NK-92 treated with Interleukin-12 subunit alpha and Interleukin-12 subunit beta, amount 100 ng/mL, for 24 hours (cell line): Measurements from ENCODE around the gene PCIF1.
A peak's percentile ranks its signal among the peaks of the same experiment; 100 is the strongest.
"Not testable (repeated sequence)": the region's sequence is repeated elsewhere in the genome, so short reads cannot be mapped to it uniquely, and the experiment has no call there.

Experiments
- DNase-seq: peaks from one replicate; lab custom pipeline; 2025; lab: John Stamatoyannopoulos, UW

Gene PCIF1

DNA sequence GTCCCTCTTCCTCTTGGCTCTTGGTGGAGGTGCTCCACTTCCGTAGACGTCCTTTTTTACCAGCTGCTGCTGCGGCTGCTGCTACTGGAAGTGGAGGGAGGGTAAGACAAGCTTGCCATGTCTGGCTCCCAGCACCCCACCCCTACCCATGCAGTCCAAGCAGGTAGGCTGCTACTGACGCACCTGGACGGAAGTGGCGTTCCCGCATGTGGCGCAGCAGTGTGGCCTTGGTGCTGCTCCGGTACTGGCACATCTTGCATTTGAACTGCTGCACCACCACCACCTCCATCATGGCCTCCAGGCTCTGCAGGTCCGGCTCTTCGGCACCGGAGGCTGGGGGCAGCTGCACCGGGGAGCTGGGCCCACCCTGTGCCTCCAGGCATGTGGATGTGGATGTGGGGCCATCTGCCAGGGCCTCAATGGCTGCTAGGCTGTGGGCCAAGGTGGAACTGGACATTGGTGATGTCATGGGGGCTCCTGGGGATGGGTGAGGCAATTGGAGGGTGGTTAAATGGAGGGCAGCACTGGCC lies 33.1 kb downstream of the PCIF1 start:
- DNase-seq, result no peak

GRCh38 chr20:45968081-45968671 lies 33.7 kb downstream of the PCIF1 start:
- peak; percentile 58 for DNase-seq

DNA sequence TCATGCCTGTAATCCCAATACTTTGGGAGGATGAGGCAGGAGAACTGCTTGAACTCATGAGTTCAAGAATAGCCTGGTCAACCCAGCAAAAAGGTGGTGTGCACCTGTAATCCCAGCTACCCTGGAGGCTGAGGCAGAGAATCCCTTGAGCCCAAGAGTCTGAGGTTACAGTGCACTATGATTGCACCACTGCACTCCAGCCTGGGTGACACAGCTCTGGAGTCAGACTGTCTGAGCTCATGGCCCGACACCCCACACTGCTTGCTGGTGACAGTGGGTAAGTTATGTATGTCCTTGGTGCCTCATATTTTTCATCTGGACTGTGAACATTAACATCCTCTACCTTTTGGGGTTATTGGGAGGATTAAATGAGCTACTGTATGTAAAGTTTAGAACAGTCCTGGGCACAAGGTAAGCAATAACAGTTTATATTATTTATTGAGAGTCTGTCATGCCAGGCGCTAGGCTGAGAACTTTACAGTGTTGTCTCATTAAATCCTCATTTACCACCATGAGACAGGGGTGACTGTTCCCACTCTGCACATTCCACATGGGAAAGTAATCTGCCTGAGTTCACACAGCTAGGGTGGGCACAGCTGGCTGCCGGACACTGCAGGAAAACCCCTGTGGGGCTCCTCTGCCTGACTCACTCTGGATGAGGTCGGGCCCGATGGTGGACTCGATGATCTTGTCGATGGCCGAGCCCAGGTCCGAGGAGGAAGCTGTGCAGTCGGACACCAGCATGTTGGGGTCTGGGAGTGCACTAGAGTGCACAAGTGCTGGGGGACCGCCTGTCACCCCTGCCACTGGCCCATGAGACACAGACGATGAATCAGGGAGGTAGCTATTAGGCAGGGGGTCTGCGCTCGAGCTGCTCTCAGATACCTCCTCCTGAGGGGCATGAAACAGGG lies 34.6 kb downstream of the PCIF1 start:
- DNase-seq, result no peak

DNA sequence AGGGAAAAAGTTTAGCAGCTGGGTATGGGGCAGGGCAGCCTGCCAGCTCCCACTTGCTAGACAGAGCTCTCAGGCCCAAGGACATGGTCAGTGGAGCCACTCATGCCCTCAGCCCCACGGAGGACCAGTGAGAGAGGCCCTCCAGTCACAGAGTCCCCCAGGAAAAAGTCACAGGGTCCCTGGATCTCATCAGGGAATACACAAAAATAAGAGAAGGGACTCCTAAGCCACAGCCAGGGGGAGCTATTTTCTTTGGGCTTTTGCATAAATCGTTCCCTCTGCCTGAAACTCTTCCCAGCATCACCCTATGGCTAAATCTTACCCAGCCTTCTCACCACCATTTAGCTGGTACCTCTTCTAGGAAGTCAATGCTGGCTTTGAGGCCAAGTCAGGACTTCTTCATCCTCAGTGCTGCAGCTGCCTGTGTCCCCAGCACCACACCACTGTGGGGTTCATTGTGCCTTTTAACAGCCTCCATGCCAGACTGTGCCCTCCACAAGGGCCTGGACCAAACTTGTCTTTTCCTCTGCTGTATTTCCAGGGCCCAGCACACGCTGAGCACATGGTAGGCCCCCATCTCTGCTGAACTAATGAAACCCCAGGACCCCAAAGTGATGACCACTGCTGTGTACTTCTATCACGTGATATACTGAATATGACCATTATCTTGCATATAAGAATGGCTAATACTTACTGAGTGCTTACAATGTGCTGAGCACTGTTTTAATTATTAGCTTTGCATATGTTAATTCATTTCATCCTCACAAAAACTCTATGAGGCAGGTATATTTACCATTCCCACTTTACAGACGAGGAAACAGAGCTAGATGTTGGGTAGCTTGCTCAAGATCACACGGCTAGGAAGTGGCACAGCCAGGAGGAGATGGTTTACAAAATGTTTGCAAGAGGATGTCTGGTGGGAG lies 35.5 kb downstream of the PCIF1 start:
- peak; percentile 30 for DNase-seq

DNA sequence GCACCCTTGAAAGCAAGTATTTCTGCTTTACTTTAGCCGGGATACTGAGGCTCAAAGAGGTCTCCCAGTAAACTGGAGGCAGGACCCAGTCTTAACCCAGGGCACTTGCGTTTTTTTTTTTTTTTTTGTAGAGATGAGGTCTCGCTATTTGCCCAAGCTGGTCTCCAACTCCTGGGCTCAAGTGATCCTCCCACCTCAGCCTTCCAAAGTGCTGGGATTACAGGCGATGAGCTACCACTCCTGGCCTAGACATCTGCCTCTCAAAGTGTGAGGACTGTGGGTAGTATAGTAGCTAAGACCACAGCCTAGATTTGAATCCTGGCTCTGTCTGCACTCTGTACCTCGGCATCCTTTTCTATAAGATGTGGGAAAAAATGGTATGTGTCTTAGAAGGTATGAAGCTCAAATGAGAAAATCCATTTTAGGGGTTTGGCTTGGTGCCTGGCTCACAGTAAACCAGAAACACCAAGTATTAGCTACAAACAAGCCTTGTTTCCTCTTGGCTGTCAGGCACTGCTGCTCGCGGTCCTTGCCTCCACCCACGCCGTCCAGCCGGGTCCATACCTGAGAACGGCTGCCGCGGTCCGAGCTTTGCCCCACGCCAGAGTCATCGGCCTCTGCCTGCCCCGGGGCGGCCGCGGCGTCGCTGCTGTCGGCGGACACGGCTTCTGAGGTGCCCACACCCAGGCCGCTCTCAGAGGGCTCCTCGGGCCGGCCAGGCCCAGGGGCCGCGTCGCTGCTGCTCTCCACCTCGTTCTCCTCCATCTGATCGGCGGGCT lies 36.4 kb downstream of the PCIF1 start:
- DNase-seq, result peak; percentile 45

DNA sequence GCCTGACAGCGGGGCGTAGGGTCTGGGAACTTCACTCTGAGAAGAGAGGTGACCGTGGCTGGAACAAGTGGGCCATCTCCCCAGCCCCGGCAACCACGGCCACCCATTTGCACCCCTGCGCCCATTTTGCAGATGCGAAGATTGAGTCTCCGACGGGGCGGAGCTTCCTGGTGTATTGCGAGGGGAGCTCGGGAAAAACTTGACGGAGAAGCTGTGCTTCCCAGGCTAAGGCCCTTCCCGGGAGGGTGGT lies 36.9 kb downstream of the PCIF1 start:
- DNase-seq, result peak; percentile 85

DNA sequence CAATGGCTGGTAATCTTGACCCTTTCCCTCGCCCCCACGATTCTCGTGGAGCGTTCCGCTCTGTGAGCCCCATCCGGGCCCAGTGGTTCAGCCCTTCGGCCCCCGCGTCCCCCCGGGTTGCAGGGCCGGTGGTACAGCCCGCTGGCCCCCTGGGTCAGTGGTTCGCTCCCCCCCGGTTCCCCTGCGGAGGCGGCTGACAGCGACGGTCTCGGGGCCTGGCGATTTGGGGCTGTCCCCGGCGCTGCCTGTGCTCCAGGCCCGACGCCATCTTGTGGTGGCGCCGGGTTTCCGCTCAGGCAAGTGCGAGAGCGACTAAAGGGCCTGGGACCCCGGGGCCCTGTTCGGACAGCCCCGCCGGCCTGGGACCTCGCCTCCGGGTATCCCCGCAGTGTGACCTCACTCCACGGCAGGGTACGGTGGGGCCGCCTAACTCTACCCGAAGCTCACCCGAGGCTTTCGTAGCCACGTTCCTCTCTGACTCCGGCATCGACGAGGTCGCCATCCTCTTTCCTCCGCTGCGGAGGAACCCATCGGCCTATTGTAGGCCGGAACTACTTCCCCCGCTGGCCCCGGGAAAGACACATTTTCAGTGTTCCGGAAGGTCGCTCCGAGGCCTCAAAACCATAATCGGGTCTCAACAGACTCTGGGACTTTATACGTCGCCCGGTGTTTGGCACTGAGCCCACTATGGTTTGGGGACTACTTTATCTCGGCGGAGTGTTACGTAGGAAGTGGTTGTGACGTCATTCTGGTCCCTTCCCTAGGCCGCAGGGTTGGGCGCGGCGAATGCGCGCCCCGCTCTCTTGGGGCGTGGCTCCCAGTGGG lies 37.4 kb downstream of the PCIF1 start, which contains the start of gene ZNF335:
TSS of gene ZNF335 (minus strand) at position 529 of the 825 bp plus-strand sequence. CDS start 793 bp downstream, outside the sequence.
- DNase-seq, result peak; percentile 94

DNA sequence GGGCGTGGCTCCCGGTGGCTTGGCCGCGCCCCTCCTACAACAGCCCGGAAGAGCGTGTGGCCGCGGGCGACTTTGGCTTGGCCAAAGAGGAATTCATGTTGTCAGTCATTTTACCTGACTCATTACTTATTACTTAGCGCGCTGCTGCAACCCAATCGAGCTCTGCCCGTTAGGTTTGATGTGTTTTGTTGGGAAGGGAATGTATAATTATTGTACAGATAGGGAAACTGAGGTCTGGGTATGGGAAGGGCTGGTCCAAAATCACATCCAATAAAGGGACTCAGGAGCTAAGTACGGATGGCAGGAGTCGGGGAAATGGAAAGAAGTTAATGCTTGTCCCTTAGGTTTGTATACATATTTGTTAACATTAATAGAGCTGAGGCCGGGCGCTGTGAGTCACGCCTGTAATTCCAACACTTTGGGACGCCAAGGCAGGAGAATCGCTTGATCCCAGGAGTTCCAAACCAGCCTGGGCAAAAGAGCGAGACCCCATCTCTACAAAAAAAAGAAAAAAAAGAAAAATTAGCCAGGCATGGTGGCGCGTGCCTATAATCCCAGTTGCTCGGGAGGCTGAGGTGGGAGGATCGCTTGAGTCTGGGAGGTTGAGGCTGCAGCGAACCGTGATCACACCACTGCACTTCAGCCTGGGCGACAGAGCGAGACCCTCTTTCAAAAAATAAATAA lies 38.2 kb downstream of the PCIF1 start:
- DNase-seq, result no peak

DNA sequence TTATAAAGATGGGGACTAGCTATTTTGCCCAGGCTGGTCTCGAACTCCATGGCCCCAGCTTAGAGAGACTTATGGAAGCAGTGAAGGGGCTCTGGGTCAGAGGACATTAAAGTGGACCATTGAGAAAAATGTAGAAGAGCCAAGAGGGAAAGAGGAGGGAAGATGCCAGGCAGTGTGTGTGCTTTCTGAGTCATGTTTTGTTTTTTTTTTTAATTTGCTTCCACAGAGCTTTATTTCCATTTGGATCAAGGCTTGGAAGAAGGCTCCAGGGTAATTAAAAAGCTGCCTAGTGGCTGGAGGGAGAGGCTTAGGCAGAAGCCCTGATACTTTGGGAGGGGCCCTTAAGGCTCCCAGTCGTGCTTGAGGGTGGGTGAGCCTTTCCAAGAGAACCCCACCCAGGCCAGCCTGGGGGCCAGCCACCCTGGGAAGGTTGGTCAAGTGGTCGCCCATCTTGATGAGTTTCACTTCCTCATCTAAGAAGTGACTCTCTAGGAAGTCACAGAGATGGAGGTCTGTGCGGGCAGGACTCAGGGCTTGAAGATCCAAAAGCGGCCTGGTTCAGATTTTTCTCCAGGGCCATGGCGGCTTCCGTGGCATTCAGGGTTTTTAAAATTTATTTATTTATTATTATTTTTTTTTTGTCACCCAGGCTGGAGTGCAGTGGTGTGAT lies 40.5 kb downstream of the PCIF1 start:
- DNase-seq, result no peak

DNA sequence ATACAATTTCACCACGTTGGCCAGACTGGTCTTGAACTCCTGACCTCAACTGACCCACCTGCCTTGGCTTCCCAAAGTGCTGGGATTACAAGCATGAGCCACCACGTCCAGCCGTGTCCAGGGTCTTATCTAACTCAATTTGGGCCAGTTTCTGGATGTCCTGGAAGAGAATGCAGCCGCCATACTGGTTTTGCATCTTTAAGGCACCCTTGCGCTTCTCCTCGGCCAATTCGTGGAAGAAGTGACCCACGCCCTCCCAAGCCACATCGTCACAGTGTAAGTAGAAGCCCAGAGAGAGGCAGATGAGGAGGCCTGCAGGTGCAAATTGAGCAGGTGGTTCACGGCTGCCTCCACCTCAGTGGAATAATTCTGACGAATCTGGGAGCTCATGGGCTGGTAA lies 41.2 kb downstream of the PCIF1 start:
- DNase-seq, result no peak

DNA sequence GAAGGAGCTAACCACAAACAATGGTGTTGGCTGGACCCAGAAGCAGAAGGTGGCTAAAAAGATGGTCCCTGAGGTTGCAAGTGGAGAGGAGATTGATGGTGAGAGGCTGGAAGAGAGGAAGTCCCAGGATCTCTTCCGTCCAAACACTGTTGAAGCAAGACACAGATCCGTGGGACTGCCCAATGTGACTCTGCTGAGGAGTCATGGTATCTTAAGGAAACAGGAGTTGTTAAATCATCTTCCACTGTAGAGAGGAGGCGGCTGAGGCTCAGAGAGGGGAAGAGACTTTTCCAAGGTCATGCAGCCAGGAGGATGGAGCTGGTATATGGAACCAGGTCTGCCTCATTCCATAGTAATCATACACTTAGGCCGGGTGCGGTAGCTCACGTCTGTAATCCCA lies 41.6 kb downstream of the PCIF1 start:
- DNase-seq, result no peak

DNA sequence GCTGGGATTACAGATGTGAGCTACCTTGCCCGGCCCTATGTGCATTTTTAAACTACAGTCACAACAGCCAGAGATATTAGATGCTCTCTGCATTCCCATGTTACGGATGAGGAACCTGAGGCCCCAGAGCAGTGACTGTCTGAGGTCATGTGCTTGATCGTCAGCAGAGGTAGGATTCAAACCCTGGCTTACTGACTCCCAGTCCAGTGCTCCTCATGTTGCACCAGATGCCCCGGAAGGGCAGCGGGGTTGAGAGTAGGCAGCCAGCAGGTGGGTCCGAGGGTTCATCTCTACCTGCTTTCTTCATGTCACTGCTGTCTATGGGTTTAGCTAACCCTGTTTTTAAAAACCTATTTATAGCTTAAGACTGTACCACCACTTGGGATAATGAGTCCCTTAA lies 46.8 kb downstream of the PCIF1 start:
- DNase-seq, result no peak

DNA sequence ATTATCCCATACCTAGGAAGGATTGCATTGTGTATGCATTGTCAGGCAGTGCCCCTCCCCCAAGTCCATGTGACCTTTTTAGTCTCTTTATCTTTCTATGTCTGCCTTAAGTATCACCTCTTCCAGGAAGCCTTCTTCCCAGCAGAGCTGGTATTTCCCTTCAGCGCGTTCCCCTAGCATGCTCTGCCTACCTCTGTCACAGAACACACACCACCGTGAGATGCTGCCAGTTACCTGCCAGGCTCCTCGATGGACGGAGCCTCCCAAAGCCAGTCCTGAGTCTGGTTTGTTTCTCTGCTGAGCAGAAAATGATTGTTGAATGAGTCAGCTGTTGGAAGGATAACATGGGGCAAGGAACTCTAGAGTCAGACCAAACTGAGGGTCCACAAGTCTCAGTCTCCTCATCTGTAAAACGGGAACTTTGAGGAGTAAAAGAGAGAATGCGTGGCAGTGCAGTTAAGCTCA lies 48.8 kb downstream of the PCIF1 start:
- DNase-seq, result no peak

GRCh38 chr20:45985573-45985972 lies 51.1 kb downstream of the PCIF1 start:
- no peak for DNase-seq

DNA sequence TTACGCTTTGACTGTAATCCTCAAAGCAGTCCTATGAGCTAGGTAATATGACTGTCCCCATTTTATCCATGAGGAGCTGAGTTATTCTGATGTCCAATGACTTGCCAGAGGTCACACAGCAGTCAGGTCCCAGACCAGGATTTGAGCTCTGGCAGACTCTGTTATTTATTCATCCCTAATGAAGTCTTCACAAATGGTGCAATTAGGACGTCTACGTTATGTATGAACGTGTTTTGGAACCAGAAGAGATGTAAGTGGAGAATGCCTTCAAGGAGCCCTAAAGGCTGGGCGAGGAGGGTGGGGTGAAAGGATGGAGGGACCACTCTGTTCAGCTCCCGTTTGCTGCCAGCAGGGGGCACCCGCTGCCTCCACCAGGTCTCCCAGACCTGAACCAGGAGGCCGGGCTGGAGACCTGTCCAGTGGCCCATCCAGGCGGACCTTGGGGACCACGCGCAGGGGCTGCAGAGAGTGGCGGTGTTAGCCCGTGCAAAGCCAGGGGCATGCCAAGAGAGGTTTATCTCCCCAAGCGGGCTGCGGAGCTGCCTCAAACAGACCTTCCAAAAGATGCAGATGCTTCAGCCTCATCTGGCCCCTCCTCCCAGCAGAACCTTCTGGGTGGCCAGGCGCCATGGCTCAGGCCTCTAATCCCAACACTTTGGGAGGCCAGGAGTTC lies 52.8 kb downstream of the PCIF1 start:
- peak; percentile 68 for DNase-seq

DNA sequence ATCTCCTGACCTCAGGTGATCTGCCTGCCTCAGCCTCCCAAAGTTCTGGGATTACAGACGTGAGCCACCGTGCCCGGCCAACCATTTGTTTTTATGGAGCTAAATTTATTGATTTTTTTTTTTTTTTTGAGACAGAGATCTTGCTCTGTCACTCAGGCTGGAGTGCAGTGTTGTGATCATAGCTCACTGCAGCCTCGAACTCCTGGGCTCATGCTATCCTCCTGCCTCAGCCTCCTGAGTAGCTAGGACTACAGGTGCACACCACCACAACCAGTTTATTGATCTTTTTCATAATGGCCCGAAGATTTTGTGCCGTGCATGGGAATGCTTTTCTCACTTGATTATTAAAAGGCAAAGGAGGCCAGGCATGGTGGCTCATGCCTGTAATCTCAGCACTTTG lies 54.3 kb downstream of the PCIF1 start:
- not testable (repeated sequence) for DNase-seq

DNA sequence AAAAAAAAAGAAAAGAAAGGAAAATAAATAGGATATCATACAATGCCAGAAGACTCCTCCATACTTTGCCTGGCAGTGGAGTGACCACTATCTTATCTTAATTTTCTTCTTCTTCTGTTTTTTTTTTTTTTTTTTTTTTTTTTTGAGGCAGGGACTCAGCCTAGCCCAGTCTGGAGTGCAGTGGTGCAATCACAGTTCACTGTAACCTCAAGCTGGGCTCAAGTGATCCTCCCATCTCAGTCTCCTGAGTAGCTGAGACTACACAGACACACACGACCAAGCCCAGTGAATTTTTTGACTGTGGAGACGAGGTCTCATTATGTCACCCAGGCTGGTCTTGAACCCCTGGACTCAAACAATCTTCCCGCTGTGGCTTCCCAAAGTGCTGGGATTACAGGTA lies 57.1 kb downstream of the PCIF1 start:
- no peak for DNase-seq

- peak; percentile 21 for DNase-seq
Measured at GRCh38 chr20:45993197-45993951, 58.9 kb downstream of the PCIF1 start.
